ENCODE data around the gene GIN1. TPM values are rescaled to one million over a fixed set of nuclear protein-coding genes. Genes with fewer than 3 reads are reported as not detected.
A peak's percentile ranks its signal among the peaks of the same experiment; 100 is the strongest.

GIN1 gene
- total RNA-seq, 2 donors from 2014 or later, result 4.0 to 8.5 TPM

GRCh38 chr5:103126557-103126956 lies 6.6 kb upstream of the GIN1 start:
- no peaks in the 10 kb centered on the region for H3K9me3 Mint-ChIP-seq
- no peaks in the 10 kb centered on the region for H3K36me3 Mint-ChIP-seq (ENCODE audit: insufficient read depth in 2 of 2)
- ATAC-seq (replicated peaks in 1 of 2) (no peak), DNase-seq (no peak)
- no peaks in the 10 kb centered on the region for H3K27me3 Mint-ChIP-seq (ENCODE audit: low read depth)
- peaks cover 25% of the 10 kb centered on the region for H3K4me1 Mint-ChIP-seq (ENCODE audit: low read depth)
- no peak overlapping the region for H3K27ac Mint-ChIP-seq
- H3K4me3 Mint-ChIP-seq, result no peak overlapping the region

GRCh38 chr5:103122242-103122641 lies 2.3 kb upstream of the GIN1 start:
- no peak for ATAC-seq (replicated peaks in 1 of 2)
- Mint-ChIP-seq H3K9me3 (no peaks in the 10 kb centered on the region), H3K4me1 (ENCODE audit: low read depth) (peaks cover 39% of the 10 kb centered on the region), H3K36me3 (ENCODE audit: insufficient read depth in 2 of 2) (peaks cover 0 to 4% of the 10 kb centered on the region in 2 donors), H3K27ac (peak overlapping the region; percentile 97), H3K4me3 (peak overlapping the region in 1 of 2 donors; percentile 93), H3K27me3 (ENCODE audit: low read depth) (no peaks in the 10 kb centered on the region)
- DNase-seq, result no peak

- Mint-ChIP-seq H3K4me3 (peak overlapping the region; percentile 92 to 93), H3K27ac (peak overlapping the region; percentile 97), H3K4me1 (ENCODE audit: low read depth) (peaks cover 48% of the 10 kb centered on the region), H3K27me3 (ENCODE audit: low read depth) (no peaks in the 10 kb centered on the region), H3K36me3 (ENCODE audit: insufficient read depth in 2 of 2) (peaks cover 0 to 4% of the 10 kb centered on the region in 2 donors), H3K9me3 (no peaks in the 10 kb centered on the region)
- ATAC-seq (replicated peaks in 1 of 2), result no peak
- DNase-seq, result no peak
Measured at GRCh38 chr5:103120607-103121200, 766 bp upstream of the GIN1 start.

- DNase-seq, result no peak
- H3K4me3 Mint-ChIP-seq, result peak overlapping the region; percentile 92 to 93
- H3K36me3 Mint-ChIP-seq (ENCODE audit: insufficient read depth in 2 of 2), result peaks cover 4% of the 10 kb centered on the region in 2 donors
- H3K27ac Mint-ChIP-seq, result peak overlapping the region; percentile 97
- H3K27me3 Mint-ChIP-seq (ENCODE audit: low read depth), result no peaks in the 10 kb centered on the region
- no peak for ATAC-seq (replicated peaks in 1 of 2)
- peaks cover 0 to 2% of the 10 kb centered on the region in 2 donors for H3K9me3 Mint-ChIP-seq
- peaks cover 54% of the 10 kb centered on the region for H3K4me1 Mint-ChIP-seq (ENCODE audit: low read depth)
Measured at GRCh38 chr5:103119070-103119764, 721 bp downstream of the GIN1 start.

GRCh38 chr5:103117471-103117991 lies 2.4 kb downstream of the GIN1 start:
- ATAC-seq (replicated peaks in 1 of 2) (no peak), DNase-seq (no peak)
- Mint-ChIP-seq H3K27me3 (ENCODE audit: low read depth) (no peaks in the 10 kb centered on the region), H3K36me3 (ENCODE audit: insufficient read depth in 2 of 2) (peaks cover 4% of the 10 kb centered on the region in 2 donors), H3K27ac (peak overlapping the region; percentile 97), H3K9me3 (peaks cover 0 to 2% of the 10 kb centered on the region in 2 donors), H3K4me1 (ENCODE audit: low read depth) (peaks cover 55% of the 10 kb centered on the region), H3K4me3 (peak overlapping the region in 1 of 2 donors; percentile 54)

- Mint-ChIP-seq H3K27me3 (ENCODE audit: low read depth) (no peaks in the 10 kb centered on the region), H3K9me3 (peaks cover 3 to 4% of the 10 kb centered on the region in 2 donors), H3K4me1 (ENCODE audit: low read depth) (peaks cover 63% of the 10 kb centered on the region), H3K4me3 (no peak overlapping the region), H3K36me3 (ENCODE audit: insufficient read depth in 2 of 2) (peaks cover 3 to 6% of the 10 kb centered on the region in 2 donors), H3K27ac (no peak overlapping the region)
- DNase-seq (no peak), ATAC-seq (replicated peaks in 1 of 2) (no peak)
Measured at GRCh38 chr5:103114440-103114839, 5.5 kb downstream of the GIN1 start.

- Mint-ChIP-seq H3K27ac (peak overlapping the region; percentile 87), H3K4me3 (peak overlapping the region in 1 of 2 donors; percentile 1), H3K36me3 (ENCODE audit: insufficient read depth in 2 of 2) (peaks cover 3 to 6% of the 10 kb centered on the region in 2 donors), H3K4me1 (ENCODE audit: low read depth) (peaks cover 51% of the 10 kb centered on the region), H3K27me3 (ENCODE audit: low read depth) (no peaks in the 10 kb centered on the region), H3K9me3 (peaks cover 3 to 4% of the 10 kb centered on the region in 2 donors)
- DNase-seq, result no peak
- ATAC-seq (replicated peaks in 1 of 2), result no peak
Measured at GRCh38 chr5:103112910-103113309, 7.0 kb downstream of the GIN1 start.

GRCh38 chr5:103111468-103111867 lies 8.5 kb downstream of the GIN1 start:
- DNase-seq, result peak; percentile 12 to 13
- peak; percentile 70 to 79 for ATAC-seq (replicated peaks in 1 of 2)

GRCh38 chr5:103110403-103110802 lies 9.5 kb downstream of the GIN1 start:
- no peak for ATAC-seq (replicated peaks in 1 of 2)
- no peak overlapping the region for H3K27ac Mint-ChIP-seq
- no peaks in the 10 kb centered on the region for H3K27me3 Mint-ChIP-seq (ENCODE audit: low read depth)
- no peak for DNase-seq
- H3K36me3 Mint-ChIP-seq (ENCODE audit: insufficient read depth in 2 of 2), result peaks cover 3 to 6% of the 10 kb centered on the region in 2 donors
- peaks cover 3 to 4% of the 10 kb centered on the region in 2 donors for H3K9me3 Mint-ChIP-seq
- peaks cover 40% of the 10 kb centered on the region for H3K4me1 Mint-ChIP-seq (ENCODE audit: low read depth)
- peak overlapping the region in 1 of 2 donors; percentile 16 for H3K4me3 Mint-ChIP-seq

More at GRCh38 chr5:103111468-103111867, 8.5 kb downstream of the GIN1 start:
- H3K4me1 Mint-ChIP-seq (ENCODE audit: low read depth), result peaks cover 44% of the 10 kb centered on the region
- peak overlapping the region; percentile 87 for H3K27ac Mint-ChIP-seq
- H3K36me3 Mint-ChIP-seq (ENCODE audit: insufficient read depth in 2 of 2), result peaks cover 3 to 6% of the 10 kb centered on the region in 2 donors
- peak overlapping the region; percentile 66 to 68 for H3K4me3 Mint-ChIP-seq
- no peaks in the 10 kb centered on the region for H3K27me3 Mint-ChIP-seq (ENCODE audit: low read depth)
- H3K9me3 Mint-ChIP-seq, result peaks cover 3 to 4% of the 10 kb centered on the region in 2 donors

GRCh38 chr5:103109277-103109676 lies 10.7 kb downstream of the GIN1 start:
- no peak for DNase-seq
- peaks cover 32% of the 10 kb centered on the region for H3K4me1 Mint-ChIP-seq (ENCODE audit: low read depth)

GRCh38 chr5:103108086-103108485 lies 11.9 kb downstream of the GIN1 start:
- H3K4me3 Mint-ChIP-seq, result no peak overlapping the region
- peaks cover 3% of the 10 kb centered on the region in 2 donors for H3K9me3 Mint-ChIP-seq
- DNase-seq (no peak), ATAC-seq (replicated peaks in 1 of 2) (no peak)
- peaks cover 31% of the 10 kb centered on the region for H3K4me1 Mint-ChIP-seq (ENCODE audit: low read depth)
- peaks cover 2 to 3% of the 10 kb centered on the region in 2 donors for H3K36me3 Mint-ChIP-seq (ENCODE audit: insufficient read depth in 2 of 2)
- no peaks in the 10 kb centered on the region for H3K27me3 Mint-ChIP-seq (ENCODE audit: low read depth)
- no peak overlapping the region for H3K27ac Mint-ChIP-seq

More at GRCh38 chr5:103109277-103109676, 10.7 kb downstream of the GIN1 start:
- peak overlapping the region; percentile 70 for H3K27ac Mint-ChIP-seq
- ATAC-seq (replicated peaks in 1 of 2), result no peak
- H3K9me3 Mint-ChIP-seq, result peaks cover 3% of the 10 kb centered on the region in 2 donors
- H3K36me3 Mint-ChIP-seq (ENCODE audit: insufficient read depth in 2 of 2), result peaks cover 2 to 3% of the 10 kb centered on the region in 2 donors
- H3K4me3 Mint-ChIP-seq, result no peak overlapping the region
- no peaks in the 10 kb centered on the region for H3K27me3 Mint-ChIP-seq (ENCODE audit: low read depth)

GRCh38 chr5:103102234-103102633 lies 17.7 kb downstream of the GIN1 start:
- no peak for ATAC-seq (replicated peaks in 1 of 2)
- Mint-ChIP-seq H3K36me3 (ENCODE audit: insufficient read depth in 2 of 2) (peaks cover 0 to 3% of the 10 kb centered on the region in 2 donors), H3K4me1 (ENCODE audit: low read depth) (no peaks in the 10 kb centered on the region), H3K27me3 (ENCODE audit: low read depth) (no peaks in the 10 kb centered on the region), H3K4me3 (no peak overlapping the region), H3K27ac (no peak overlapping the region), H3K9me3 (no peaks in the 10 kb centered on the region)
- no peak for DNase-seq

GRCh38 chr5:103101079-103101750 lies 18.7 kb downstream of the GIN1 start:
- Mint-ChIP-seq H3K27me3 (ENCODE audit: low read depth) (no peaks in the 10 kb centered on the region), H3K9me3 (no peaks in the 10 kb centered on the region), H3K27ac (no peak overlapping the region), H3K4me1 (ENCODE audit: low read depth) (no peaks in the 10 kb centered on the region), H3K4me3 (no peak overlapping the region), H3K36me3 (ENCODE audit: insufficient read depth in 2 of 2) (peaks cover 0 to 3% of the 10 kb centered on the region in 2 donors)
- DNase-seq, result no peak
- ATAC-seq (replicated peaks in 1 of 2), result no peak

All from activated T-cell treated with anti-CD3 and anti-CD28 coated beads, Interleukin-2, amount 50 U/mL, for 72 hours (primary cell).